Activated CD4-positive, CD25-positive, alpha-beta regulatory T cell (primary cell): ENCODE data around the gene NF1.

ENCODE experiments used
- DNase-seq, 4 experiments: peaks; one replicate each; lab custom pipeline; 2025; lab: John Stamatoyannopoulos, UW

Gene NF1

DNA sequence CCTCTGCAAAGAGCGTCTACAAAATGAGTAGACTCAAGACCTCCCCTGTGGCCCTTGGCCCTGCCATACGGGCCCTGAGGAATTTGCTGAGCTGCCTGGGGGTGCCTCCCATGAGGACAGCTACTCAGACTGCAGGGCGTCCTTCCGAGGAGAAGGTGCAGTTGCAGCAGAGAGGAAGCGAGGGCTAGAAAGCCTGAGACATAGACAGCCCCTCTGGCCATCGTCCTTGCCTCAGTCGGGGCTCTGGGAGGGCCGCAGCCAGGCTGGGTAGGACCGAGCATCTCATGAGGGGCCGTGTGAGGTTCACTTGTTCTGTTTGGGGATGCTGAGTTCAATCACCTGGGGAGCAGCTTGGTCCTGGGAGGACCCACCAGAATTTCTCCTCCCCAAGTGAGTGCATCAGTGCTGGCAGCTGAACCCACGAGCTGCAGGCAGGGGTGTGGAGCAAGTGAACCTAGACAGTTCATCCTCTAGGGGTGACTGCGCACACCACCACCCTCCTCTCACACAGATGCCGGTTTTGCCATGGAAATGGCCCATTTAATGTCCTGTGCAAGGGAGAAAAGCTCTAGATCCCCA lies 317.0 kb downstream of the NF1 start:
- no peak for DNase-seq

DNA sequence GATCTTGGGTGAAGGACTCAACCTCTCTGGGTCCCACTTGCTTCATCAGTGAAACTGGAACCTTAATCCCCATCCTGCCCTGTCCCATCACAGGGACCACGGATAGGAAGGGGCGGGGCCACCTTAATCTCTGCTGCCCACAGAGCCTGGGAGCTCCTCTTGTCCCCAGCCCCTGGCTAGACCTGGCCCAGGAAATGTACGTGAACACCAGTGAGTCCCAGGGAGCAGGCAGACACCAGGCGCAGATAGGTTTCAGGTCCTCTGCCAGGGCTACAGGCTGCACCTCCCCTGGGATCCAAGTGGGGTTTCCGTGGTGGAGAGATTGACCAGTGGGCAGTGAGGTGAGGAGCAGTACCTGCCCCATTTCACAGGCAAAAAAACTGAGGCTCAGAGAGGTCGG lies 317.7 kb downstream of the NF1 start:
- no peak for DNase-seq

DNA sequence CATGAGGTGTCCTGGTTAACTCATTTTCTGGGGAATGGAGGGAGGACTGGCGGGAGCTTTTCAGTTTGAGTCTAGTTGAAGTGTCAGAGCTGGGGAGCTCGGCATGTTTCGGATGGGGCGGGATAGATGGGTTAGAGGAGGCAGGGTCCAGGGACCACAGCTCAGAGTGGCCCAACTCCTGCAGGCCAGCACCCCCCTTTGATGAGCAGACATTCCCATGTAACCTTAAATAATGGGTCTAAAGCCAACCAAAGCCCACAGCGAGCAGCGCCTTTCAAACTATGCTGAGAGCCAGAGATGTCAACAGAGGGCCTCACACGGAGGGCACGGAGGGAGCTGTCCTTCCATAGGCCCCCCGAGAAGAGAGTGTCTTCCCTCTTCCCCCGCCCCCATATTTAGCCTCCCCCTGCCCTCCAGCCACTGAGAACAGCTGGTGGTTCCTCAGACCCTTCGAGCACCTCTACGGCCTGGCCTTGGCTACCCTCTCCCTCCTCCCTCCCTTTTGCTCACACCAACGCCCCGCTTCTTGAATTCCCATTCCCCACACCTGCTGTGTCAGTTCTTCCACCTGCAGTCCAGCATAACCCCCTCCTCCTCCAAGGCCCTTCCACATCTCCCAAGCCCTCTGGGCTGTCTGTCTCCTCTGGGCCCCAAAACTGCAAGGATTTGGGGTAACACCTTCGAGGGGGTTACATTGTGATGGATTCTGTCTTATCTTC lies 318.5 kb downstream of the NF1 start:
- DNase-seq = no peak

DNA sequence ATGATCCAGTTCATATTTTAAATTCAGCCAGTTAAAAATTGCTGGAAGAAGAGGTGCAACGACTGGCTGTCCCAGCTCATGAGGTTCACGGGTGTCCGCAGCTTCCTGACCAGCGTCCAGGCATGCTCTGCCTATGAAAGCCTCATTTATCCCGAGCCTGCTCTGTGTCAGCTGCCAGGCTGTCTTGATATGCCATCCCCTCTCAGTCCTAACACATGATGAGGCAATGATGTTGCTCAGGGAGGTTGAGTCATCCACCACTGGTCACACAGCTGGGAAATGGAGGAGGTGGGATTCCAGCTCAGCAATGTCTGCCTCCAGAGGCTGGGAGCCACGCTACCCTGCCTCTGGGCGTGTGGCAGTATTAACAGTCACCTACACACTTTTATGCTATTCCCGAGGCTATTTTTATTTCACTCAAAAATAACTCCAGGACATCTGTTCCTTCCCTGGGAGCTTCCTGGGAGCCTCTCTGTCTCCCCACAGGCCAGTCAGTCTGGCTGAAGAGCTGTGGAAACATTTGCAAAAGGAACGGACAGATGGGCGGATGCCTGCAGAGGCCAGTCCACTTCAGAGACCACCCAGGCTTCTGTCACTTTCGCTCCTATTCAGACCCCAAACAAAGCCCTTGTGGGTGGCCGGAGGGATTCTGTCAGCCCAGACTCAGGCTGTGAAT lies 319.2 kb downstream of the NF1 start:
- DNase-seq = no peak

DNA sequence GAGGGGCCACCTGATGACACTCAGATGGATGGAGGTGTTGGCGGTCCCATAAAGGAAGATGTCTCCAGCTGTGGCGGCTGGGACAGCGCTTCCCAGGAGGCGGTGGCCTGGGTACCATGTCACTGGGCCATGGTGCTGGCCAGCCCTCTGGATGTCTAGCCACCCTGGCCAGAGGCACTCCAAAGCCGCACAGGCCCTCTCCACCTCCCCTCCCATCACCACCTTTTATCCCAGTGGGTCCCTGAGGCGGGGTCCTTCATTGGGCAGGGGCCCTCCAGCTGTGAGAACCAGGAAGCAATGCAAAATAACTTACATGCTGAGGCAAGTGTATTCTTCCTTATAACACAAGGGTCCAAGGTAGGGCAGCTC lies 319.8 kb downstream of the NF1 start:
- no peak for DNase-seq

DNA sequence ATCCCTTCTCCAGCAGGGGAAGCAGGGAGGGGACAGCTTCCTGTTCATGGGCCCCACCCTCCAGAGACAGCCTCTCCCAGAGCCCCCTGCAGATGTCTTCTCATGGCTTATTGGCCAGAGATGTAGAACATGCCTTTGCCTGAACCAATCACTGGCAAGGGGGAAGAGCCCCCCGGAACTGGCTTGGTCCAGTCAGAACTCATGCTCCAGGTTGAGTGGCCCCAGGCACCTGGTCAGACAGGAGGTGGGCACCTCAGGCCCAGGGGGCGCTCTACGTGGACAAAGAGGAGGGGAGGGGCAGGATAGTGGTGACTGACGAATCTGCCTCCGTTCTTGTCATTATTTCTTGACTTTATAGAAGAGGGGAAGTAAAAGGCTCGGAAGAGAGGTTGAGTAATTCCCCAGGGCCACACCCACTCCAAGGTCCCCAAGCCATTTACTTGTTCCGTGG lies 320.3 kb downstream of the NF1 start:
- DNase-seq = no peak

DNA sequence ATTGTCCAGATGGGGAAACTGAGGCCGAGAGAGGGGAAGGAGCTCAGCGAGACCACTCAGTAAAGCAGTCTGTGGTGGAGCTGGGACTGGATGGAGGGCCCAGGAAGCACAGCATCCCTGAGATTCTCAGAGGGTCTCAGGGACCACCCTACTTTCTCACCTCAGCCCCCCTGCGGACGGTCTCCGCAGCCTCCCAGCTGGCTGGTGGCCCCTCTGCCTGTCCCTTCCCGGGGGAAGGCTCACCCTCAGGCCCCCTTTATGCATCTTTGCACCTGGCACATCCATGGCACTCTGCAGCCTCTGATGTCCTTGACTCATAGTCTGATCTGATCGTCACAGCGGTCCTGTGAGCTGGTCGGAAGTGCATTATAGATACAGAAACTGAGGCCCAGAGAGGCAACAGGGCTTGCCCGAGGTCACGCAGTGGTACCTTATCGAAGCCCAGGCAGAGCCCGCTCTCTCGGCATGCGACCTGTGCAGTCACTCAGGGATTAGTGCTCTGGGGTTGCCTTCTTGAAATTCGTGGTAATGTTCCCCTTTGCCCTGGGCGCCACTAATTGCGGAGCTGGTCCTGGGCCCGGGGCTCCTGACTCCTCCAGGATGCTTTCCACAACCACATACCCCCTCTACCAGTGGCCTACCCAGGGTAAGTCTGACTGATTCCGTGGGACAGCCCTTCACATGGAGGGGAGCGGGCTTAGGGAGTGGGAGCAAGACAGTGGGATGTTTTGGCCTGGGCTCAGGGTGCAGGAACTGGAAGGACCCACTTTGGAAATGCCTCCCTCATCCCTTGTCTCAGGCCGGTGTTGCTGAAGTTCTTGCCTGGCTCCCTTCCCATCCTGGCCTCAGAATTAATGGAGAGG lies 321.1 kb downstream of the NF1 start:
- no peak for DNase-seq

DNA sequence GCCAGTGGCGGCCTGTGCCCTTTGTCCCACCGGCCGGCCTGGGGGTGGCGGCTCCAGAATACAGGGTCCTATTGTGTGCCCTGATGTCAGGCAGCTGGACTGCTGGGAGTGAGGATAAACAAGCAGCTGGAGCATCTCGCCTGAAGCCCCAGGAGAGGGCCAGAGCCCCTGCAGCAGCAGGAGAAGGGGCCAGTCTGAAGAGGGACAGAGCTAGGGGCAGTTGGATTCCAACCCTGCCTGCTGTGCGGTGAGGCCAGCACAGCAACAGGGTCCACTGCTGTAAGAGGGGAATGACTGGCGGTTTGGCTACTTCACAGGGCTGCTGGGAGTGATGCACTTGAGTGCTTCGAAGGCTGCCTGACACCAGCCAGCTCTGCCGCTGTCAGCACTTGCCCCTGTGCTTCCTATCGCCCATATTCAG lies 321.7 kb downstream of the NF1 start:
- no peak for DNase-seq

DNA sequence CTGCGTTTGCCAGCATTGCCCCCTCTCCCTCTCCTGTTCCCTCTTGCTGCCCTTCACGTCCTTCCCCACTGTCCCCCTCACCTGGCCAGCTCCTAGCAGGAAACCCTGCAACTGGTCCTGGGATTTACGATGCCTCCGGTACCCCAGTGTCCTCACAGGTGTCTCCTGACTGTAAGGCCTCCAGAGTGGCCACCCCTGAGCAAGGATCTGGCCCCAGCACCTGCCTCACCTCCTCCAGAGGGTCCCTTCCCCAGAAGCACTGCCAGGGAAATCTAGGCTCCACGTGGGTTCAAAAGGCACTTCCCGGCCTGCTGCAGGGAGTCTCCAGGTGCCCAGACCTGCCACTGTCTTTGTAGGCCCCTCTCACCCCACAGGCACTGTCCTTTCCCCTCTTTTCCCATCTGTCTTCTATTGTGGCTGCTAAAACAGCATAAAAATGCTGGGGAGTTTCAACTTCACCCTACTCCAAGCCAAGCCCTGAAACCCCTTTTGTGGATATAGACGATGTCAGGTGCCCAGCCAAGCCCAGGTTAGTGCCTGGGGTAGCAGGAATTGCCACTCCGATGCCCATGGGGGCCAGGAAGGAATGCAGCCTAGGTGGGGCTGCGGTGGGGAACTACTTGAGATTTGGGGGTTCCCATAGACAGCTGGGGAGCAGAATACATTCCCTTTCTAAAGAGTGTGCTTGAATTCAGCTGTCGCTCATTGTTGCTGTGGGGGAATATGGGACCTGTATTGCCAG lies 322.4 kb downstream of the NF1 start:
- no peak for DNase-seq

DNA sequence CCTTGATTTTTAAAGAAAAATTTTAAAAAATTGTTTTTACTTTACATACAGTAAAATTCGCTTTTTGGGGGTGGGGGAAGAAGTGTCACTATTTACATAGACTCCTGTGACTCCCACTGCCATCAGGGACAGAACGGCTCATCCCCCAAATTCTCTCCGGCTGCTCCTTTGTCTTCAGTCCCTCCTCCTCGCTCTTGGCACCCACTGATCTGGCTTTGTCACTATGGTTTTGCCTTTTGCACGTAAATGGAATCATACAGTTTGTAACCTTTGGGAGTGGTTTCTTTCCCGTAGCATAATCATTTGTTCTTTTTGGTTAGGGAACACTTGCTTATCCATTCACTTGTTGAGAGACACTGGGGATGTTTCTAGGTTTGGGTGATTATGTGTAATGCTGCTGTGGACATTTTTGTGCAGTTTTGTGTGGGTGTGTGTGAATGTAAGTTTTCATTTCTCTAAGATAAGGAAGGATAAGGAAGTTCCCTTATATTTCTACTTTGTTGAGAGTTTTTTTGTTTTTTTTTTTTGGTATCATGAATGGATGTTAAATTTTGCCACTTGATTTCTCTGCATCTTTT lies 324.1 kb downstream of the NF1 start:
- DNase-seq = no peak

DNA sequence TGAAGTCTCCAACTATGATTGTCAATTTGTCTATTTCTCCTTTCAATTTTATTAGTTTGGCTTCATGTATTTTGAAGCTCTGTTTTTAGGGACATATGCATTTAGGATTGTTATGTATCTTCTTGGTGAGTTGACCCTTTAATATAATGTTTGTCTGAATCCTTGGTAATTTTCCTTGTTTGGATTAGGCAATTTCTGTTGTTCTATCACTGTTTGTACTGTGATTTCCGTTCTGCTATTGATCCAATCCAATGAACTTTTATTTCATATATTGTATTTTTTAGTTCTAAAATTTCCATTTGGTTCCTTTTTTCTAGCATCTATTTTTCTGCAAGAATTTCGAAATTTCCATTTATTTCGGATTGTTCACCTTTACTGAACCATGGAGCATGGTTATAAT lies 327.7 kb downstream of the NF1 start:
- no peak for DNase-seq

DNA sequence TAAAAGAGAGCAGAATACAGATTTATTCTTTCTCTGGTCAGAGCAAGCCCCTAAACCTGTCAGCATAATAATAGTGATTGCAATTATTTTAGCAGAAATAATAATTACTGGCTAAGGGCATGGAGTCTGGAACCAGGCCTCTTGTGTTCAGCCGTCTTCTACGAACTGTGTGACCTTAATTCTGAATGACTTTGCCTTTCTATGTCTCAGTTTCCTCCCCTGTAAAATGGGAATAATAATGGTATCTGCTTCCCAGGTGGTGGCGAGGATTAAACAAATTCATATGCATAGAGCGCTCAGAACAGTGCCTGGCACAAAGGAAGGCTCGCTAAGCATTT lies 330.1 kb downstream of the NF1 start:
- no peak for DNase-seq

DNA sequence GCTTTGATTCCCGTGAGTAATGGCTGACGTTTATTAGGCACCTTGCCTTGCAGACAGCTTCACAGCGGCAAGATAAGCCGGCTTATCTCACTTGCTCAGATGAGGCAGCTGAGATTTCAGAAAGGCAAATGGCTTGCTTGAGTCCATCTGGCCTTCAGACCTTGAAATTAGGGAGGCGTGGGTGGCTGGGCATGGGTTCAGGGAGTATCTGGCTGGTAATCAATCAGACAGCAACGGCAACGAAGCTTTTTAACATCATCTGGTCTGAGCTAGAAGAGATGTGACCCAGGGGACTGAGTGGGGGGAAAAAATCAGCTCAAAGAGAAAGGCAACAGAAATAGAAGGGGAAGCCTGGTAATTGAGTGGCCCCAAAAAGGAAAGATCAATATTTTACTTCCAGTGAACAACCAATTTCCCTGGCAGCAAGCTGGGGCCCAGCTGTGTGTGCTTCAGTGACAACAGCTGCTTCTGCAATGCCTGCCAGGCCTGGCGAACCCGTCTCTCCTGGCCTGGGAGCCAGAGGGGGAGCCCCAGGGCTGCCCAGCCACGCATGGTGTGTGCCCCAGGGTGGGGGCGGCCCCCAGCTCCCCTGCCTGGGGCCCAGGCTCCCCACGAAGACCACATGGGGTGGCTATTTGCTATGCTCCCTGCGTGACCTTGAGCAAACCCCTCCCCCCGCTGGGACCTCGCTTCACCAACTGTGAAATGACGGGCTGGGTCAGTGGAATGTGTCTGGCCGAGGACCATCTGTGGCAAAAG lies 330.7 kb downstream of the NF1 start:
- DNase-seq = no peak
